MM.1S (cell line): ENCODE results near the gene CNTNAP2.

Source experiments
- DNase-seq: peaks from one replicate; pipeline ENCODE4 v3.0.0-alpha.2; 2015
- H2AFZ ChIP-seq: fragments of 300-600 bp; sonication (generic); 2 replicates; pipeline ENCODE4 v1.6.0; 2016; ENCODE audit warnings: antibody characterized with exemption, low read length
- H3F3A ChIP-seq: fragments of 300-600 bp; sonication (generic); 2 replicates; pipeline ENCODE4 v1.6.1; 2016; ENCODE audit warnings: mild to moderate bottlenecking, antibody characterized with exemption, low read length, moderate library complexity, mixed read lengths; ENCODE audit not compliant: insufficient read depth
- H3K27ac ChIP-seq: fragments of 300-600 bp; sonication (generic); 2 replicates; pipeline ENCODE4 v1.5.1; 2016; ENCODE audit warnings: mild to moderate bottlenecking, low read length
- H3K27me3 ChIP-seq: fragments of 300-600 bp; sonication (generic); replicated peaks from 2 replicates; pipeline ENCODE4 v1.6.0; 2016; ENCODE audit warnings: low read length; ENCODE audit not compliant: insufficient read depth
- H3K36me3 ChIP-seq: fragments of 300-600 bp; sonication (generic); replicated peaks from 2 replicates; pipeline ENCODE4 v1.6.1; 2016; ENCODE audit warnings: mild to moderate bottlenecking, low read length, mixed read lengths; ENCODE audit not compliant: insufficient read depth
- H3K4me1 ChIP-seq: fragments of 300-600 bp; sonication (generic); 2 replicates; pipeline ENCODE4 v1.6.1; 2016; ENCODE audit warnings: low read length, mixed read lengths
- H3K4me2 ChIP-seq: fragments of 300-600 bp; sonication (generic); 2 replicates; pipeline ENCODE4 v1.6.0; 2016; ENCODE audit warnings: low read depth, low read length
- H3K4me3 ChIP-seq: fragments of 300-600 bp; sonication (generic); 2 replicates; pipeline ENCODE4 v1.5.1; 2016; ENCODE audit warnings: low read length, mixed read lengths
- H3K79me2 ChIP-seq: fragments of 300-600 bp; sonication (generic); 2 replicates; pipeline ENCODE4 v1.6.1; 2016; ENCODE audit warnings: mixed run types, low read length, mixed read lengths
- H3K9ac ChIP-seq: fragments of 300-600 bp; sonication (generic); 2 replicates; pipeline ENCODE4 v1.6.1; 2016; ENCODE audit warnings: low read length, mixed read lengths
- H3K9me2 ChIP-seq: fragments of 300-600 bp; sonication (generic); replicated peaks from 2 replicates; pipeline ENCODE4 v1.6.1; 2016; ENCODE audit warnings: mild to moderate bottlenecking, low read length, mixed read lengths; ENCODE audit not compliant: insufficient read depth
- H3K9me3 ChIP-seq: fragments of 300-600 bp; sonication (generic); replicated peaks from 2 replicates; pipeline ENCODE4 v1.6.1; 2016; ENCODE audit warnings: mild to moderate bottlenecking, low read length, mixed read lengths; ENCODE audit not compliant: insufficient read depth
- H4K20me1 ChIP-seq: fragments of 300-600 bp; sonication (generic); 2 replicates; pipeline ENCODE4 v1.6.1; 2016; ENCODE audit warnings: mild to moderate bottlenecking, low read length, moderate library complexity, mixed read lengths; ENCODE audit not compliant: insufficient read depth
- CTCF ChIP-seq: fragments of 300-600 bp; sonication (generic); IDR thresholded peaks from 2 replicates; pipeline ENCODE4 v1.5.1; 2016; ENCODE audit warnings: antibody characterized with exemption, low read length, mixed read lengths
- EZH2 ChIP-seq: fragments of 300-600 bp; sonication (generic); optimal IDR thresholded peaks from 2 replicates; pipeline ENCODE3; 2017; ENCODE audit warnings: low read depth, mild to moderate bottlenecking, antibody characterized with exemption, low read length, mixed read lengths
- EZH2phosphoT487 ChIP-seq: fragments of 300-600 bp; sonication (generic); IDR thresholded peaks from 2 replicates; pipeline ENCODE4 v1.6.1; 2018; ENCODE audit warnings: antibody characterized with exemption, low read length

Gene CNTNAP2

GRCh38 chr7:146781352-146782116 is 664.9 kb downstream of the CNTNAP2 start:
- Histone ChIP-seq H3K27ac (no peak overlapping the region), H3K4me3 (no peak overlapping the region), H3F3A (no peaks in the 10 kb centered on the region), H3K4me1 (no peaks in the 10 kb centered on the region), H3K9me2 (no peaks in the 10 kb centered on the region), H3K79me2 (no peaks in the 10 kb centered on the region), H3K36me3 (no peaks in the 10 kb centered on the region), H3K27me3 (no peaks in the 10 kb centered on the region), H2AFZ (no peak overlapping the region), H3K9me3 (0 out of 2 replicates have a peak, but pooled peaks cover 4% of the 10 kb centered on the region), H4K20me1 (no peaks in the 10 kb centered on the region), H3K9ac (no peak overlapping the region), H3K4me2 (no peak overlapping the region)
- no peak for DNase-seq
- TF ChIP-seq CTCF: no peak

GRCh38 chr7:146787266-146787665 is 670.7 kb downstream of the CNTNAP2 start:
- H3K36me3 ChIP-seq: no peaks in the 10 kb centered on the region
- H3K9ac ChIP-seq: no peak overlapping the region
- TF ChIP-seq EZH2 (no peak), EZH2phosphoT487 (no peak), CTCF (no peak)
- H4K20me1 ChIP-seq: no peaks in the 10 kb centered on the region
- no peak overlapping the region for H2AFZ ChIP-seq
- H3K4me2 ChIP-seq: no peak overlapping the region
- H3K79me2 ChIP-seq: no peaks in the 10 kb centered on the region
- H3K9me3 ChIP-seq: no peaks in the 10 kb centered on the region
- DNase-seq: no peak
- H3K4me1 ChIP-seq: no peaks in the 10 kb centered on the region
- no peak overlapping the region for H3K27ac ChIP-seq
- H3K4me3 ChIP-seq: no peak overlapping the region
- H3F3A ChIP-seq: no peaks in the 10 kb centered on the region
- no peaks in the 10 kb centered on the region for H3K27me3 ChIP-seq
- no peaks in the 10 kb centered on the region for H3K9me2 ChIP-seq

- Histone ChIP-seq H3K4me1 (no peaks in the 10 kb centered on the region), H3K27me3 (no peaks in the 10 kb centered on the region), H3K9me2 (no peaks in the 10 kb centered on the region), H2AFZ (no peak overlapping the region), H3K79me2 (no peaks in the 10 kb centered on the region), H3K9ac (no peak overlapping the region), H4K20me1 (no peaks in the 10 kb centered on the region), H3K4me3 (no peak overlapping the region), H3K27ac (no peak overlapping the region), H3K4me2 (no peak overlapping the region), H3F3A (no peaks in the 10 kb centered on the region), H3K9me3 (no peaks in the 10 kb centered on the region), H3K36me3 (no peaks in the 10 kb centered on the region)
- TF ChIP-seq CTCF: no peak
- TF ChIP-seq EZH2: no peak
- no peak for TF ChIP-seq EZH2phosphoT487
- no peak for DNase-seq
Measured at GRCh38 chr7:146788008-146788407, 671.4 kb downstream of the CNTNAP2 start.
